H1 (cell line): Measurements from ENCODE around the gene RABL3. TPM values are rescaled to one million over a fixed set of nuclear protein-coding genes. Genes with fewer than 3 reads are reported as not detected.

Source experiments
- CTCF ChIA-PET: fragments of 300-600 bp; sonication (Branson Sonifier 250); formaldehyde crosslinking; loops from one replicate; lab custom pipeline; 2021; ENCODE audit not compliant: partially characterized antibody; lab: Charles Lee
- POLR2A ChIA-PET: fragments of 300-600 bp; sonication (Branson Sonifier 250); formaldehyde crosslinking; loops from one replicate; lab custom pipeline; 2021; ENCODE audit warnings: inconsistent platforms; ENCODE audit not compliant: partially characterized antibody; lab: Charles Lee
- DNase-seq, 2 experiments: peaks; one replicate each; pipeline versions ENCODE4 v3.0.0 to v3.0.0-alpha.2; 2010 to 2022; ENCODE audit warnings: low spot score in 2 of 2, low read depth in 1 of 2, mixed read lengths in 1 of 2
- FAIRE-seq: peaks from 2 replicates; lab custom pipeline; 2011; peaks lifted over from hg19 to GRCh38; lab: Jason Lieb, UNC
- H2AFZ ChIP-seq: 2 replicates; pipeline ENCODE4 v1.8.1; 2012; ENCODE audit warnings: low read length, inconsistent platforms
- H2AK5ac ChIP-seq: 2 replicates; pipeline ENCODE4 v1.6.1; 2013; ENCODE audit warnings: low read depth, low read length
- H2BK120ac ChIP-seq: replicated peaks from 2 replicates; pipeline ENCODE3; 2013; ENCODE audit warnings: low read depth, low read length, inconsistent platforms
- H2BK12ac ChIP-seq: 2 replicates; pipeline ENCODE4 v1.6.1; 2013; ENCODE audit warnings: low read depth, low read length
- H2BK15ac ChIP-seq: 2 replicates; pipeline ENCODE4 v1.6.1; 2013; ENCODE audit warnings: low read length
- H2BK20ac ChIP-seq: 2 replicates; pipeline ENCODE4 v1.6.1; 2013; ENCODE audit warnings: low read length
- H2BK5ac ChIP-seq: 2 replicates; pipeline ENCODE4 v1.6.1; 2013; ENCODE audit warnings: low read depth, low read length
- H3K14ac ChIP-seq: 2 replicates; pipeline ENCODE4 v1.6.1; 2013; ENCODE audit warnings: inconsistent platforms; ENCODE audit not compliant: insufficient read length
- H3K18ac ChIP-seq: 2 replicates; pipeline ENCODE4 v1.6.1; 2013; ENCODE audit warnings: low read length; ENCODE audit errors: extremely low read depth
- H3K23ac ChIP-seq: 2 replicates; pipeline ENCODE4 v1.6.1; 2013; ENCODE audit warnings: inconsistent platforms; ENCODE audit not compliant: insufficient read length
- H3K23me2 ChIP-seq: 2 replicates; pipeline ENCODE4 v1.6.1; 2013; ENCODE audit warnings: low read depth, low read length
- H3K27ac ChIP-seq: 2 replicates; pipeline ENCODE4 v1.6.1; 2011; ENCODE audit warnings: low read depth, low read length, inconsistent platforms
- H3K27me3 ChIP-seq, 4 experiments: replicated peaks in 1 of 4; 1 replicate in 1 of 4; 2 replicates in 3 of 4; pipeline versions ENCODE4 v1.6.1 to v1.8.1; 2011 to 2013; ENCODE audit warnings: low read length in 3 of 4, mild to moderate bottlenecking in 3 of 4, inconsistent platforms in 2 of 4, mixed read lengths in 2 of 4, moderate library complexity in 1 of 4; ENCODE audit not compliant: control insufficient read depth in 3 of 4, insufficient read depth in 3 of 4; ENCODE audit errors: extremely low read depth in 1 of 4
- H3K36me3 ChIP-seq, 4 experiments: 2 replicates each; pipeline versions ENCODE4 v1.6.1 to v1.8.1; 2011 to 2013; ENCODE audit warnings: mild to moderate bottlenecking in 4 of 4, low read length in 3 of 4, moderate library complexity in 2 of 4, control low read depth in 1 of 4, inconsistent platforms in 1 of 4; ENCODE audit not compliant: insufficient read depth in 4 of 4, control insufficient read depth in 2 of 4
- H3K4ac ChIP-seq: replicated peaks from 2 replicates; pipeline ENCODE3; 2013; ENCODE audit warnings: low read length, low read depth, mixed read lengths, inconsistent platforms; ENCODE audit not compliant: insufficient read length
- H3K4me1 ChIP-seq, 4 experiments: replicated peaks in 1 of 4; 1 replicate in 1 of 4; 2 replicates in 3 of 4; pipeline versions ENCODE4 v1.6.1 to v1.8.1; 2011 to 2013; ENCODE audit warnings: low read length in 3 of 4, inconsistent platforms in 2 of 4, mixed read lengths in 1 of 4; ENCODE audit not compliant: insufficient read depth in 4 of 4, control insufficient read depth in 3 of 4
- H3K4me2 ChIP-seq, 2 experiments: 2 replicates each; pipeline versions ENCODE4 v1.6.1 to v1.8.1; 2011 to 2013; ENCODE audit warnings: low read depth in 2 of 2, low read length in 2 of 2, control low read depth in 1 of 2, inconsistent platforms in 1 of 2, mild to moderate bottlenecking in 1 of 2; ENCODE audit not compliant: insufficient read depth in 1 of 2
- H3K4me3 ChIP-seq, 4 experiments: fragments of 200-600, 300-600 bp in 1 of 4; sonication (generic), shearing (Covaris generic), sonication (Bioruptor Twin) in 1 of 4; 2 replicates each; pipeline versions ENCODE4 v1.5.1 to v1.8.1; 2011 to 2016; ENCODE audit warnings: low read length in 4 of 4, low read depth in 3 of 4, control low read depth in 2 of 4, inconsistent platforms in 2 of 4, mild to moderate bottlenecking in 2 of 4, mixed read lengths in 1 of 4, moderate library complexity in 1 of 4; ENCODE audit not compliant: insufficient read depth in 2 of 4; ENCODE audit errors: extremely low read depth in 1 of 4
- H3K56ac ChIP-seq: replicated peaks from 2 replicates; pipeline ENCODE3; 2013; ENCODE audit warnings: low read depth, mild to moderate bottlenecking, mixed read lengths, low read length, inconsistent platforms; ENCODE audit not compliant: insufficient read length
- H3K79me1 ChIP-seq: 2 replicates; pipeline ENCODE4 v1.6.1; 2013; ENCODE audit warnings: low read depth, low read length, control low read depth
- H3K79me2 ChIP-seq, 2 experiments: 2 replicates each; pipeline versions ENCODE4 v1.6.1 to v1.8.1; 2012 to 2013; ENCODE audit warnings: low read length in 2 of 2, mild to moderate bottlenecking in 2 of 2, inconsistent platforms in 1 of 2; ENCODE audit not compliant: insufficient read depth in 2 of 2, control insufficient read depth in 1 of 2
- H3K9ac ChIP-seq, 4 experiments: replicated peaks in 1 of 4; 1 replicate in 1 of 4; 2 replicates in 3 of 4; pipeline versions ENCODE4 v1.6.1 to v1.8.1; 2011 to 2013; ENCODE audit warnings: low read depth in 3 of 4, low read length in 3 of 4, control low read depth in 2 of 4, mild to moderate bottlenecking in 2 of 4, moderate library complexity in 2 of 4, inconsistent platforms in 1 of 4; ENCODE audit errors: extremely low read depth in 1 of 4
- H3K9me3 ChIP-seq, 2 experiments: 2 replicates each; pipeline versions ENCODE4 v1.6.1 to v1.8.1; 2012 to 2013; ENCODE audit warnings: mild to moderate bottlenecking in 2 of 2, moderate library complexity in 2 of 2, control low read depth in 1 of 2, inconsistent platforms in 1 of 2, low read depth in 1 of 2, low read length in 1 of 2, mixed read lengths in 1 of 2; ENCODE audit not compliant: insufficient read depth in 2 of 2
- H4K20me1 ChIP-seq, 2 experiments: replicated peaks in 1 of 2; 2 replicates each; pipeline versions ENCODE3 to v1.8.1; 2011 to 2013; ENCODE audit warnings: inconsistent platforms in 2 of 2, low read length in 2 of 2, mild to moderate bottlenecking in 1 of 2; ENCODE audit not compliant: insufficient read depth in 2 of 2, control insufficient read depth in 1 of 2
- H4K5ac ChIP-seq: 2 replicates; pipeline ENCODE4 v1.6.1; 2013; ENCODE audit warnings: low read length, low read depth, mixed read lengths, inconsistent platforms; ENCODE audit not compliant: insufficient read length
- H4K8ac ChIP-seq: 2 replicates; pipeline ENCODE4 v1.8.0; 2013; ENCODE audit warnings: mild to moderate bottlenecking, moderate library complexity, low read length, inconsistent platforms; ENCODE audit not compliant: insufficient read depth; ENCODE audit errors: extremely low read depth
- H4K91ac ChIP-seq: replicated peaks from 2 replicates; pipeline ENCODE3; 2013; ENCODE audit warnings: low read length, mixed read lengths, inconsistent platforms; ENCODE audit not compliant: insufficient read length
- BACH1 ChIP-seq: IDR thresholded peaks from 2 replicates; pipeline ENCODE4 v1.6.1; 2012; ENCODE audit warnings: low read length, improper control_type of control experiment
- BRCA1 ChIP-seq: IDR thresholded peaks from 2 replicates; pipeline ENCODE4 v1.6.1; 2012; ENCODE audit warnings: low read depth, low read length, improper control_type of control experiment
- CBX8 ChIP-seq: fragments of 300-800, 300-1000 bp; sonication (generic); IDR thresholded peaks from 2 replicates; pipeline ENCODE4 v1.7.1; 2016; ENCODE audit warnings: low read depth, low read length, borderline replicate concordance
- CHD1 ChIP-seq: IDR thresholded peaks from 2 replicates; pipeline ENCODE4 v1.6.1; 2012; ENCODE audit warnings: low read depth, low read length, improper control_type of control experiment
- HDAC2 ChIP-seq, 2 experiments: fragments of 300-600 bp in 1 of 2; sonication (generic) in 1 of 2; IDR thresholded peaks; 2 replicates each; pipeline ENCODE4 v1.6.1; 2011 to 2012; ENCODE audit warnings: low read depth in 2 of 2, low read length in 2 of 2, mild to moderate bottlenecking in 2 of 2, moderate library complexity in 2 of 2, borderline replicate concordance in 1 of 2, inconsistent platforms in 1 of 2
- JUND ChIP-seq: IDR thresholded peaks from 2 replicates; pipeline ENCODE4 v1.6.1; 2011; ENCODE audit warnings: mild to moderate bottlenecking, improper control_type of control experiment, low read length
- MAFK ChIP-seq: IDR thresholded peaks from 2 replicates; pipeline ENCODE4 v1.6.1; 2012; ENCODE audit warnings: low read depth, mild to moderate bottlenecking, improper control_type of control experiment, low read length
- POLR2A ChIP-seq, 2 experiments: IDR thresholded peaks; 1 replicate in 1 of 2; 2 replicates in 1 of 2; pipeline ENCODE4 v1.6.1; 2011; ENCODE audit warnings: low read depth in 2 of 2, low read length in 2 of 2, mild to moderate bottlenecking in 2 of 2; ENCODE audit errors: control extremely low read depth in 1 of 2
- SRF ChIP-seq: IDR thresholded peaks from 2 replicates; pipeline ENCODE4 v1.6.1; 2011; ENCODE audit warnings: mild to moderate bottlenecking, low read depth, low read length, moderate library complexity
- SUZ12 ChIP-seq: fragments of 200-600 bp; sonication (generic); IDR thresholded peaks from 2 replicates; pipeline ENCODE4 v1.6.1; 2012; ENCODE audit warnings: mild to moderate bottlenecking, inconsistent platforms, low read length, moderate library complexity, mixed read lengths
- TAF1 ChIP-seq: IDR thresholded peaks from 2 replicates; pipeline ENCODE4 v1.6.1; 2011; ENCODE audit warnings: mild to moderate bottlenecking, low read depth, low read length
- USF2 ChIP-seq: IDR thresholded peaks from 2 replicates; pipeline ENCODE4 v1.6.1; 2011; ENCODE audit warnings: low read length, improper control_type of control experiment
- YY1 ChIP-seq: IDR thresholded peaks from 2 replicates; pipeline ENCODE4 v1.6.1; 2011; ENCODE audit warnings: low read depth, mild to moderate bottlenecking, low read length
- ZNF274 ChIP-seq: IDR thresholded peaks from 2 replicates; pipeline ENCODE4 v1.7.0; 2012; ENCODE audit warnings: low read length, borderline replicate concordance; ENCODE audit errors: extremely low read depth
- WGBS, 2 experiments: shearing (Covaris generic) in 1 of 2; methylation state at CpG; one replicate each; pipeline versions ENCODE4 v1.1.6 to v1.1.7; 2013 to 2015; ENCODE audit warnings: low lambda C conversion rate in 2 of 2, mixed read lengths in 2 of 2, inconsistent platforms in 1 of 2, low coverage in 1 of 2, missing lambda C conversion rate in 1 of 2; ENCODE audit not compliant: insufficient replicate concordance in 2 of 2, insufficient coverage in 1 of 2, insufficient read length in 1 of 2; ENCODE audit errors: extremely low coverage in 1 of 2, missing lambda C conversion rate in 1 of 2; 5-methylcytosine and 5-hydroxymethylcytosine counted together
- polyA plus RNA-seq, 7 experiments: library from polyadenylated mRNA; depleted of rRNA in 3 of 7; stranded (reverse) in 5 of 7; unstranded in 2 of 7; fragments of >200 nt in 5 of 7; fragments of 200-250 nt in 2 of 7; gene quantifications; 1 replicate in 5 of 7; 2 replicates in 1 of 7; 4 replicates in 1 of 7; pipeline versions ENCODE4 v1.2.1 to v1.2.3, GENCODE V29; 2011 to 2013; ENCODE audit warnings: missing spikeins in 2 of 7, mixed read lengths in 2 of 7
- total RNA-seq: library from RNA; stranded (reverse); fragmentation: NEBNext Ultra II Directional; extraction: Animal tissue kit (Norgen Biotek cat#: 25700); gene quantifications from 2 replicates; pipeline ENCODE4 v1.2.1, GENCODE V29; 2021

RABL3 gene
- total and polyA plus RNA-seq, 2 of the 8 experiments (the other 6 are each of a cell fraction or from before 2014, with no cell fraction given) = 4.4 to 19.2 TPM

GRCh38 chr3:120699333-120699732 lies 43.0 kb downstream of the RABL3 start:
- H3K9ac ChIP-seq = no peak overlapping the region
- DNase-seq (no peak), FAIRE-seq (no peak)
- H2BK120ac ChIP-seq = no peak overlapping the region
- no peaks in the 10 kb centered on the region for H4K20me1 ChIP-seq
- no peaks in the 10 kb centered on the region for H3K9me3 ChIP-seq
- 83% methylated on average over 3 of the region's 3 CpGs; no CpG with 5 or more reads in 1 of the 2 experiments for WGBS, 2 experiments
- no peaks in the 10 kb centered on the region for H3K79me2 ChIP-seq
- H2BK12ac ChIP-seq = no peak overlapping the region
- no peaks in the 10 kb centered on the region for H3K79me1 ChIP-seq
- H2AK5ac ChIP-seq = no peak overlapping the region
- H3K4ac ChIP-seq = no peak overlapping the region
- POLR2A ChIA-PET = interaction anchor here (0.6 kb wide), 1 partner anchor 570 kb away, joined by 3 read pairs; no protein-coding TSS in a partner anchor
- H2BK15ac ChIP-seq = no peak overlapping the region
- H3K18ac ChIP-seq = no peak overlapping the region
- H3K23ac ChIP-seq = no peak overlapping the region
- H3K4me2 ChIP-seq = no peak overlapping the region
- no peak overlapping the region for H4K91ac ChIP-seq
- no peaks in the 10 kb centered on the region; the same call in 1 of the 2 replicates for H3K23me2 ChIP-seq
- no peak overlapping the region for H3K14ac ChIP-seq
- H3K27me3 ChIP-seq = no peaks in the 10 kb centered on the region
- no peak overlapping the region for H2BK20ac ChIP-seq
- no peaks in the 10 kb centered on the region for H3K36me3 ChIP-seq
- no peak overlapping the region for H4K8ac ChIP-seq
- H2AFZ ChIP-seq = no peak overlapping the region
- peaks cover 2 to 5% (median 4%) of the 10 kb centered on the region in 4 experiments; a peak in 5 of 7 replicates for H3K4me1 ChIP-seq
- H3K4me3 ChIP-seq = no peak overlapping the region
- H3K27ac ChIP-seq = no peak overlapping the region
- H4K5ac ChIP-seq = no peak overlapping the region
- CTCF ChIA-PET = interaction anchor here (0.5 to 1.6 kb wide), 4 partner anchors 17 to 132 kb away, joined by 3 to 5 read pairs (median 4); partner anchors contain the start of gene HGD
- H2BK5ac ChIP-seq = no peak overlapping the region
- no peak overlapping the region for H3K56ac ChIP-seq
- TF ChIP-seq JUND = no peak
- no peak for TF ChIP-seq ZNF274
- TF ChIP-seq USF2 = no peak
- no peak for TF ChIP-seq TAF1
- no peak for TF ChIP-seq SRF
- no peak for TF ChIP-seq BACH1
- no peak for TF ChIP-seq HDAC2 (IDR thresholded peaks at IDR 0.05; ENCODE audit: borderline replicate concordance in 1 of 2, low read depth in 2 of 2, low read length in 2 of 2)
- TF ChIP-seq BRCA1 = no peak
- TF ChIP-seq CHD1 = no peak
- no peak for TF ChIP-seq SUZ12
- TF ChIP-seq YY1 = no peak
- no peak for TF ChIP-seq MAFK
- TF ChIP-seq POLR2A (IDR thresholded peaks at IDR 0.05; ENCODE audit: control extremely low read depth in 1 of 2, low read depth in 2 of 2, low read length in 2 of 2) = no peak
- no peak for TF ChIP-seq CBX8
